HG02938 (cell line): ENCODE results near the gene ZNF100.
"Not testable (repeated sequence)": the region's sequence is repeated elsewhere in the genome, so short reads cannot be mapped to it uniquely, and the experiment has no call there.

Experiments
- ATAC-seq: cut with Tn5 transposase; IDR thresholded peaks from one replicate; pipeline ENCODE4 v1.9.1; 2021; ENCODE audit warnings: mild to moderate bottlenecking, moderate library complexity; ENCODE audit not compliant: unreplicated experiment

Gene ZNF100

DNA sequence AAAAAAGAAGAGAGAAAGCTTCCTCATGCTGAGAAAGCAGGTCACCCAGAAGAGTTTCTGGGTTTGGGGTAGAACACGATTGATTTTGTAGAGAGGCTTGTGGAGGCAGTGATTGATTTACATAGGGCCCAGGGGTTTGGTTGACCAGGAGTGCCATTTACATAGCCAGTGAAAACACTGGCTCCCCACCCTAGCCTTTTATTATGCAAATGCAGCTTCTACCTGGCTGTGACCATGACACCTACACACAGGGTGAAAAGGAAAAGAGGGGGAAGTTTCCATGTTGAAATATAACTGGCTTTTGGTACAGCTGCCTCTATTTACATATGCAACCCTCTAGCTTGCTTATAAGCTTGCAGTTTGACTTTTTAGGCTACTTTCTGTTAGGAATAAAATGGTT, 62.0 kb downstream of the ZNF100 start:
- no peak for ATAC-seq

DNA sequence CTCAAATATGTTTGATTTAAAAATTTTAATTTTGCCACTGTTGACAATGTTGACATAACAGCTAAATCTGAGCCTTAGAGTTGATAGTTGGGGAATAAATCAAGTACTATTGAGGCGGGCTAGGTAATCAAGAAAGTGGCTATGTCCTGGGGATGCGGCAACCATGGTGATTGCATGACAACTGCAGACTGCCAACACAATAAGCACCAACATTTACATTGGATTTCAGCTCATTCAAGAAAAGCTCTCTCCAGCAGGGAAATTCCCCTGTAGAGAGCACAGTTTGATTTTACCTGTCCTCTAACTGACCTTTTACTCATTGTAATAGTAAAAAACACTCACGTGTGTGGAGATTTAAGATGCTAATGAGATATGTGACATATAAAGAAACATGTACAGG, 63.1 kb downstream of the ZNF100 start:
- ATAC-seq, result no peak

DNA sequence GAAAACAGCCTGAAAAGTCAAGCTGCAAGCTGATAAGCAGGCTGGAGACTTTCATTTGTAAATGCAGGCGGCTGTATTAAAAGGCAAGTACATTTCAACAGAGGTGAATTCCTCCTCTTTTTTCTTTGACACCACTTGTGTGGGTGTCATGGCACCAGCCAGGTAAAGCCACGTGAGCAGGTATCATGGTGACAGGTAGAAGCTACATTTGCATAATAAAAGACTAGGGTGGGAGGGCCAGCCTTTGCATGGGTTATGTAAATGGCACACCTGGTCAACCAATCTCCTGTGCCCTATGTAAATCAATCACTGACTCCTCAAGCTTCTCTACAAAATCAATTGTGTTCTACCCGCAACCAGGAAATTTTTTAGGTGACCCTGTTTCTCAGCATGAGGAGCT, 68.2 kb downstream of the ZNF100 start:
- ATAC-seq, result no peak

DNA sequence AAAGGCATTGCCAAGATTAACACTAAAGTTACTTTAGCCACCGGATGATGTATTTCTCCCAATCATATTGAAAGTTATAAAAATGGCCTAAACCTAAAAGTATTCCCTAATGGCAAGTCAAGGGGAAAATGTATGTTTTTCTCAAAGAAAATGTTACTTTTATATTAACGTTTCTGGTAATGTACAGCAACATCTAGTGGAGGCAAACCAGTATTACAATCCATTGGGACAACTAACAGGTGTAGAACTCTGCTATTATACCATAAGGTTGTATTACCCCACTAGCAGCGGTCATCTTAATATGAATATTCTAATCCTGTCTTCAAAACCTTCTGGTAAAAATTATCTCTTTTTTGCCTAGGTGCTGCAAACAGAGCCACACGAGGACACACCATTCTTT, 69.2 kb downstream of the ZNF100 start:
- no peak for ATAC-seq

DNA sequence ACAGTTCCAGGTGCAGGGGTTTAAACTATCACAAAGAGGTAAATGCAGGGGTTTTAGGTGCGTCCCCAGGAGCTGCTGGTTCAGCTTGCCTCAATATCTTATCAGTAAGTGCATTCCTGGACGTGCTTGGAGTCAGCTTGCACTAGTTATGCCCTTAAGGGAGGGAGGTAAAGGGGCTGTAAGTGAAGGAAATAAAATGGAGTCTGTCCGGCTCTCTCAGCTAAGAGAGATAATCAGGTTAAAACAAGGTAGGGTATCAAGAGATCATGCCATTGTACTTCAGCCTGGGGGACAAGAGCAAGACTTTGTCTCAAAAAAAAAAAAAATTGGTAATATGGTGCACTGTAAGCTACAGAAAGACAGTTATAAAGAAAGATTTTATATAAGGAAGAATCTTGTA, 69.7 kb downstream of the ZNF100 start:
- no peak for ATAC-seq

DNA sequence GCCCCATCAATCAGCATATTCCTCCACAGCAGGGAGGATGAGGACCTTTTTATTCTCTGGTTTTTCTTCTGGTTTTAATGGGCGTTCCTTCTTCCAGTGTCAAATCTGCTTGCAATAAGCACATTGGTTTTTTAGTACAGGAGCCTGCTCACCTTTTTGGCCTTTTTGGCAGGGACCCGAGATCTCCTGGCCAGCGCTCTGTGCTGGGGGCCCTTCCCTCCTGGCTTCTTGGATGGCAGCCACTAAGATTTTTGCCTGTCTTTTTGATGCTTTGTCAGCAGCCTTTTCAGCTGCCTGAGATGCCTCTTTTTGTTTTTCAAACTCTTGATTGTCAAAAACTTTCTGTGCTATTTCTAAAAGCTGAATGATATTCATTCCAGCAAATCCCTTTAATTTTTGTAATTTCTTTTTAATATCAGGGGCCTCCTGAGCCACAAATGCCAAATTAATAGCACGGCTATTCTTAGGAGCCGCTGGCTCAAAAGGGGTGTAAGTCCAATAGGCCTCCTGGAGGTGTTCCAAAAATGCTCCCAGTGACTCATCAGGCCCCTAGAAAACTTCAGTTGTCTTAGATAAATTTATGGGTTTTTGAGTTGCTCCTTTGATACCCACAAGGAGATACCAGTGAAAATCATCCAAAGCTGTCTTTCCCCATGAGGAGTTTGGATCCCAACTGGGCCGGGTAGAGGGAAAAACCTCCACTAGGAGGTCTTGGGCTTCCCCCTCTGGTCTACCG, 73.0 kb downstream of the ZNF100 start:
- ATAC-seq, result no peak

DNA sequence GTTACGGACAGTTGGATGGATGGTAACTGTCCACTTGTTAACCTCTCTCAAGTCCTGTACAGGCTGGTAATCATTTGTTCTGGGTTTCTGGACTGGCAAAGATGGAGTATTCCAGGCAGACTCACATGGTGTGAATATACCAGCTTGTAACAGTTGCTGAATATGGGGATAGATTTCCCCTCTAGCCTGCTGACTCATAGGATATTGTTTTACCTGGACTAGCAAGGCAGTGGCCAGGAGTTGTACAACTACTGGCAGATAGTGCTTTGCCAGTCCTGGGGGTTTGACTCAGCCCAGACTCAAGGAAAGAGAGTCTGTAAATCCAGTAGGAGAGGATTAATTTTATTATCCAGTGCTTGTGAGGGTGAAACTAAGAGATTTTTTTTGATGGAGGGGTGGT, 74.0 kb downstream of the ZNF100 start:
- ATAC-seq, result no peak

DNA sequence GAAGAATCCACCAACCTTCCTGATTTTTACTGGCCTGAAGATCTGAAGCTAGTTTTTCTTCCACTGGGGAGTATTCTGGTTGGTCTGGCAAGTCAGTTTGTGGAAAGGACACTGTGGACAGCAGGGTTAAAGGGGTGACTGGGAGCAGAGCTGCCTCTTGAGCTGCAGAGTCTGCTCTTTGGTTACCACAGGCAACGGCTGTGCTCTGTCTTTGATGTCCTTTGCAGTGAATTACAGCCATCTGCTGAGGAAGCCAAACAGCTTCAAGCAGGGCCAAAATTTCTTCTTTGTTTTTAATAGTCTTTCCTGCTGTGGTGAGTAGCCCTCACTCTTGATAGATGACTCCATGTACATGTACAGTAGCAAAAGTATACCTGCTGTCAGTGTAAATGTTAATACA, 75.7 kb downstream of the ZNF100 start:
- ATAC-seq, result no peak

DNA sequence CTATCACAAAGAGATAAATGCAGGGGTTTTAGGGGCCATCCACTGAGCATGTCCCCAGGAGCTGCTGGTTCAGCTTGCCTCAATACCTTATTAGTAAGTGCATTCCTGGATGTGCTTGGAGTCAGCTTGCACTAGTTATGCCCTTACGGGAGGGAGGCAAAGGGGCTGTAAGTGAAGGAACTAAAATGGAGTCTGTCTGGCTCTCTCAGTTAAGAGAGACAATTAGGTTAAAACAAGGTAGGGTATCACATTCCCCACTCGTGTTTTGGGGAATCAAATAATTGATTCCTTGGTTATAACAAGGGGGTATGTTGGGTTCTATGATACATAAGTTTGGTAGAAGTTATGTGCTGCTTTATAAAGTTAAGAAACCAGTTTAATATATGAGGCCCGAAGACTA, 78.9 kb downstream of the ZNF100 start:
- ATAC-seq, result no peak

DNA sequence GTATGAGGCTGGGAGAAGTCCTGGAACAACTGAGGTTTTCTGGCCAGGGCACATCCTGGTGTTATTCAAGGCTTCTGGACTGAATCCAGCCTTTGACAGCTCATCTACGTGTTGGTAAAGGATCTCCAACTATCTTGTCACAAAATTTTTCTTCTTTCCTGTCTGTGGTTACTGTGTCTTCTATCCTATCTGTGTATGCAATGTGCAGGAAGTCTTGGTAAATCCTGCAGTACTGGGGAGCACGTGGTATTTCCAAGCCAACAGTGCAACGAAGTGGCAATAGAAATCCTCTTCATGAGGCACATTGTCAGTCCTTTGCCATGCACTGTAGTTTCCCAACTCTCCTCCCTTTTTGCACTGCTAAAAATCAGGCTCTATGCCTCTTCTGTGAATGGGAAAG, 86.7 kb downstream of the ZNF100 start:
- ATAC-seq, result no peak

DNA sequence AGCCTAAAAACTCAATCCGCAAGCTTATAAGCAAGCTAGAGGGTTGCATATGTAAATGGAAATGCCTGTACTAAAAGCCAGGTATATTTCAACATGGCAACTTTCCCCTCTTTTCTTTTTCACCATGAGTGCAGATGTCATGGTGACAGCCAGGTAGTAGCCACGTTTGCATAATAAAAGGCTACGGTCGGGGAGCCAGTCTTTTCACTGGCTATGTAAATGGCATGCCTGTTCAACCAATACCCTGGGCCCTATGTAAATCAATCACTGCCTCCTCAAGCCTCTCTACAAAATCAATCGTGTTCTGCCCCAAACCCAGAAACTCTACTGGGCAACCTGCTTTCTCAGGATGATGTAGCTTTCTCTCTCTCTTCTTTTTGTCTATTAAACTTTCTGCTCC, 87.4 kb downstream of the ZNF100 start:
- no peak for ATAC-seq

DNA sequence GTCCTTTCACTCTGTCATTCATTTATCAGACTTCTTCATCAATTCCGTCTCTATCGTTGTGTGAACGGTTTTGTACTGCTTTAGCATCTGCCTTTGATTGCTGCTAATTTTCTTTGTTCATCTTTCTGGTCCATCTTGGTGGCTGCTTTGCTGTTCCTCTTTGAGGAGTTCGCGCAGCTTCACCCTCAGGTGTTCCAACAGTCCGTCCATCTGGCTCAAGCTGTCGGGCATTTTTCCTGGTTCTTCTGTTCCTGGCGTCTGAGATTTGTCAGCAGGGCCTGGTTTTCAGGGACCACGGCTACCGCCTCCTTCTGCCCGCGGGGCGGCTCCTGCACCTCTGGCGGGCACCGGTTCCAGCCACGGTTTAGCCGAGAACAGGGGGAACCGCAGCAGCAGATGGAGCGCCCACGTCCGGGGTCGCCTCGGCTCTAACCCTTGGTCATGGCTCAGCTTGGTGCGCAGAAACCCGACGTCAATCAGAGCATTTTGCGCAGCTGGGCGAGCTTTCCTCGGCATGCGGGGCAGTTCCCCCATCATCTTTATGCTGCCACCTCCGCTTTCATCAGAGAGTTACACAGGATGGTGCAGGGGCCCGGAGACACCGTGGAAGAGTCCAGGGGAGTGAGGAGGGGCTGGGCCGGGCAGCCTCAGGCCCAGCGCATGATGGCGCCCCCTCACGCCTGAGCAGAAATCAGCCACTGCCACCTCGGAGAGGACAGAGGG, 89.5 kb downstream of the ZNF100 start:
- no peak for ATAC-seq

DNA sequence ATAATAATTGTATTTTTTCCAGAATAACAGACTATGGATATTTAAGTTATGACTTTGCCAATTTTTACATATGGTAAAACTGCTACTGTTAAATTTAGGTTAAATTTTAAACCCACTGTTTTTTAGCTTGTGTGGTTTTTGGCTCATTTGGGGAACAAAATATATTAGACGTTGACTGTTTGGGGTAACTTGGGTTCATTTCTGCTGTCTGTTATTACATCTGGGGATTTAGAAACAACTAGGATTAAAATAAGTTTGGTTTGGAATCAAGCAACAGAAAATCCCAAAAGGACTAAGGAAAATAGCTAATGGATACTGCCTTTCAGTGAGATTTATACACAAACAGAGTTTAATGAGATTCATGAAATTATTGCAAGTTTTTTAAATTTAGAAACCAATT, 92.9 kb downstream of the ZNF100 start:
- ATAC-seq, result no peak

DNA sequence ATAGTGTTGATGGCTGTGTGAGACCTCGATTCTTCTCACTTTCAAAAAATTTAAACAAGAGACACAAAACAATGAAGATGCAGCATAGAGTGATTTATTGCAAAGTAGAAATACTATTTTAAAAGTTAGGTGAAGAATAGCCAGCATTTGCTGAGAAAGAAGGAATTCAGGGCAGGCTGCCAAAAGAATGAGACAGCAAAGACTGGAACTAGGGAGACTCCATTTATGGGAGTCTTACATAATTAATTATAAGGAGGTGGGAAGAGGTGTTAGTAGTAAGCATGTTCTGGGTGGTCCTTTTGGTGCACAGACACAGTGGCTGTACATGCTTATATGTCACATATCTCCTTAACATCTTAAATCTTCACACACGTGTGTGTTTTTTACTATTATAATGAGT, 93.9 kb downstream of the ZNF100 start:
- ATAC-seq, result not testable (repeated sequence)
